Panc1 (cell line): Measurements from ENCODE around the gene AGBL1. TPM values are rescaled to one million over a fixed set of nuclear protein-coding genes. Genes with fewer than 3 reads are reported as not detected.

Experiments
- ATAC-seq: fragments of 200-7000 bp; cut with Tn5 transposase; 2 replicates; pipeline ENCODE4 v1.9.1; 2020; ENCODE audit warnings: mild to moderate bottlenecking, moderate library complexity
- BruUV-seq: library from RNA; stranded (reverse); fragments of 400-500 nt; replicated peaks from 2 replicates; lab custom pipeline; 2021; lab: Mats Ljungman, UMichigan
- CTCF ChIA-PET: fragments of 300-600 bp; sonication (Branson Sonifier 250); formaldehyde crosslinking; loops from one replicate; lab custom pipeline; 2022; ENCODE audit warnings: antibody characterized with exemption; lab: Charles Lee
- POLR2A ChIA-PET: fragments of 300-600 bp; sonication (Branson Sonifier 250); formaldehyde crosslinking; loops from one replicate; lab custom pipeline; 2022; ENCODE audit warnings: antibody characterized with exemption; lab: Charles Lee
- DNase-seq: peaks from one replicate; pipeline ENCODE4 v3.0.0-alpha.2; 2010; ENCODE audit warnings: low read depth, low spot score
- H3K27ac ChIP-seq: 2 replicates; pipeline ENCODE4 v1.5.1; 2011; ENCODE audit warnings: mild to moderate bottlenecking, low read length, inconsistent platforms
- H3K27me3 ChIP-seq: fragments of 200-500 bp; sonication (Bioruptor generic); 2 replicates; pipeline ENCODE4 v1.6.0; 2014; ENCODE audit warnings: low read length, inconsistent platforms; ENCODE audit not compliant: control insufficient read depth, insufficient read depth
- H3K36me3 ChIP-seq: fragments of 200-500 bp; sonication (Bioruptor generic); 2 replicates; pipeline ENCODE4 v1.5.1; 2014; ENCODE audit warnings: inconsistent platforms, mild to moderate bottlenecking, low read length, moderate library complexity; ENCODE audit not compliant: control insufficient read depth, insufficient read depth
- H3K4me1 ChIP-seq: 2 replicates; pipeline ENCODE4 v1.5.1; 2011; ENCODE audit warnings: inconsistent platforms, mild to moderate bottlenecking, low read length, moderate library complexity; ENCODE audit not compliant: control insufficient read depth, insufficient read depth
- H3K4me3 ChIP-seq, 2 experiments: 2 replicates each; pipeline ENCODE4 v1.5.1; 2011 to 2012; ENCODE audit warnings: low read depth in 2 of 2, low read length in 2 of 2, mild to moderate bottlenecking in 2 of 2, inconsistent platforms in 1 of 2, moderate library complexity in 1 of 2
- H3K9me3 ChIP-seq: fragments of 200-500 bp; sonication (Bioruptor generic); 2 replicates; pipeline ENCODE4 v1.5.1; 2014; ENCODE audit warnings: low read depth, mild to moderate bottlenecking, inconsistent platforms, low read length, moderate library complexity; ENCODE audit not compliant: control insufficient read depth, insufficient read depth
- POLR2AphosphoS5 ChIP-seq: IDR thresholded peaks from 2 replicates; pipeline ENCODE4 v1.6.1; 2012; ENCODE audit warnings: mild to moderate bottlenecking, low read depth, low read length, moderate library complexity
- SIN3A ChIP-seq: IDR thresholded peaks from 2 replicates; pipeline ENCODE4 v1.6.1; 2012; ENCODE audit warnings: low read depth, mild to moderate bottlenecking, low read length, moderate library complexity, borderline replicate concordance; ENCODE audit not compliant: insufficient read depth
- TCF7L2 ChIP-seq: IDR thresholded peaks from 2 replicates; pipeline ENCODE4 v1.6.1; 2011; ENCODE audit warnings: mild to moderate bottlenecking, low read depth, low read length, inconsistent platforms
- in situ Hi-C: cut with HindIII; loops from 2 replicates; pipeline ENCODE4 v1.10.0; 2016; ENCODE audit warnings: low sequenced_read_pairs, low pct_unique_long_range_greater_than_20kb
- intact Hi-C: fragments of 100-400 bp; cut with micrococcal nuclease; formaldehyde crosslinking; loops from one replicate; pipeline ENCODE4 v1.10.0; 2022; ENCODE audit not compliant: unreplicated experiment
- total RNA-seq: library from RNA; stranded (reverse); gene quantifications from one replicate; pipeline ENCODE4 v1.2.1, GENCODE V29; 2021; ENCODE audit not compliant: unreplicated experiment
- TF ChIP-seq, protein P1 (sequence below): fragments of 450-650 bp; IDR thresholded peaks from 2 replicates; pipeline ENCODE4 v1.5.1; 2017; ENCODE audit warnings: mild to moderate bottlenecking
- TF ChIP-seq, protein P2 (sequence below), 2 experiments: IDR thresholded peaks; 2 replicates each; pipeline ENCODE4 v1.6.1; 2011 to 2012; ENCODE audit warnings: low read depth in 2 of 2, control low read depth in 1 of 2, low read length in 1 of 2, mild to moderate bottlenecking in 1 of 2, moderate library complexity in 1 of 2; ENCODE audit not compliant: insufficient read depth in 1 of 2

Gene AGBL1
- total RNA-seq, 1 experiment from 2014 or later, result not detected

DNA sequence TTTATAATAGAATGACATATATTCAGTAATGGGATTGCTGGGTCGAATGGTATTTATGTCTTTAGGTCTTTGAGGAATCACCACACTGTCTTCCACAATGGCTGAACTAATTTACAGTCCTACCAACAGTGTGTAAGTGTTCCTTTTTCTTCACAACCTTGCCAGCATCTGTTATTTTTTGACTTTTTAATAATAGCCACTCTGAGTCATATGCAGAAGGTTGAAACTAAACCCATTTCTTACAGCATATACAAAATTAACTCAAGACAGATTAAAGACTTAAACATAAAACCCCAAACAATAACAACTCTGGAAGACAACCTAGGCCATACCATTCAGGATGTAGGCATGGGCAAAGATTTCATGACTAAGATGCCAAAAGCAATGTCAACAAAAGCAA lies 671.4 kb downstream of the AGBL1 start:
- intact Hi-C loops, result no loop called here
- H3K27ac ChIP-seq, result no peak overlapping the region
- ChIA-PET POLR2A (no interaction called here), CTCF (no interaction called here)
- no peaks in the 10 kb centered on the region for H3K36me3 ChIP-seq
- ATAC-seq, result no peak
- no peak overlapping the region for H3K4me3 ChIP-seq
- no peaks in the 10 kb centered on the region for H3K4me1 ChIP-seq
- TF ChIP-seq SIN3A, result no peak
- TF ChIP-seq, protein P1, sequence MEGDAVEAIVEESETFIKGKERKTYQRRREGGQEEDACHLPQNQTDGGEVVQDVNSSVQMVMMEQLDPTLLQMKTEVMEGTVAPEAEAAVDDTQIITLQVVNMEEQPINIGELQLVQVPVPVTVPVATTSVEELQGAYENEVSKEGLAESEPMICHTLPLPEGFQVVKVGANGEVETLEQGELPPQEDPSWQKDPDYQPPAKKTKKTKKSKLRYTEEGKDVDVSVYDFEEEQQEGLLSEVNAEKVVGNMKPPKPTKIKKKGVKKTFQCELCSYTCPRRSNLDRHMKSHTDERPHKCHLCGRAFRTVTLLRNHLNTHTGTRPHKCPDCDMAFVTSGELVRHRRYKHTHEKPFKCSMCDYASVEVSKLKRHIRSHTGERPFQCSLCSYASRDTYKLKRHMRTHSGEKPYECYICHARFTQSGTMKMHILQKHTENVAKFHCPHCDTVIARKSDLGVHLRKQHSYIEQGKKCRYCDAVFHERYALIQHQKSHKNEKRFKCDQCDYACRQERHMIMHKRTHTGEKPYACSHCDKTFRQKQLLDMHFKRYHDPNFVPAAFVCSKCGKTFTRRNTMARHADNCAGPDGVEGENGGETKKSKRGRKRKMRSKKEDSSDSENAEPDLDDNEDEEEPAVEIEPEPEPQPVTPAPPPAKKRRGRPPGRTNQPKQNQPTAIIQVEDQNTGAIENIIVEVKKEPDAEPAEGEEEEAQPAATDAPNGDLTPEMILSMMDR, result no peak
- TF ChIP-seq, protein P2, sequence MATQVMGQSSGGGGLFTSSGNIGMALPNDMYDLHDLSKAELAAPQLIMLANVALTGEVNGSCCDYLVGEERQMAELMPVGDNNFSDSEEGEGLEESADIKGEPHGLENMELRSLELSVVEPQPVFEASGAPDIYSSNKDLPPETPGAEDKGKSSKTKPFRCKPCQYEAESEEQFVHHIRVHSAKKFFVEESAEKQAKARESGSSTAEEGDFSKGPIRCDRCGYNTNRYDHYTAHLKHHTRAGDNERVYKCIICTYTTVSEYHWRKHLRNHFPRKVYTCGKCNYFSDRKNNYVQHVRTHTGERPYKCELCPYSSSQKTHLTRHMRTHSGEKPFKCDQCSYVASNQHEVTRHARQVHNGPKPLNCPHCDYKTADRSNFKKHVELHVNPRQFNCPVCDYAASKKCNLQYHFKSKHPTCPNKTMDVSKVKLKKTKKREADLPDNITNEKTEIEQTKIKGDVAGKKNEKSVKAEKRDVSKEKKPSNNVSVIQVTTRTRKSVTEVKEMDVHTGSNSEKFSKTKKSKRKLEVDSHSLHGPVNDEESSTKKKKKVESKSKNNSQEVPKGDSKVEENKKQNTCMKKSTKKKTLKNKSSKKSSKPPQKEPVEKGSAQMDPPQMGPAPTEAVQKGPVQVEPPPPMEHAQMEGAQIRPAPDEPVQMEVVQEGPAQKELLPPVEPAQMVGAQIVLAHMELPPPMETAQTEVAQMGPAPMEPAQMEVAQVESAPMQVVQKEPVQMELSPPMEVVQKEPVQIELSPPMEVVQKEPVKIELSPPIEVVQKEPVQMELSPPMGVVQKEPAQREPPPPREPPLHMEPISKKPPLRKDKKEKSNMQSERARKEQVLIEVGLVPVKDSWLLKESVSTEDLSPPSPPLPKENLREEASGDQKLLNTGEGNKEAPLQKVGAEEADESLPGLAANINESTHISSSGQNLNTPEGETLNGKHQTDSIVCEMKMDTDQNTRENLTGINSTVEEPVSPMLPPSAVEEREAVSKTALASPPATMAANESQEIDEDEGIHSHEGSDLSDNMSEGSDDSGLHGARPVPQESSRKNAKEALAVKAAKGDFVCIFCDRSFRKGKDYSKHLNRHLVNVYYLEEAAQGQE (IDR thresholded peaks at IDR 0.05; ENCODE audit: insufficient read depth in 1 of 2, low read depth in 2 of 2, low read length in 1 of 2), result no peak
- no peak for TF ChIP-seq TCF7L2
- no peak for TF ChIP-seq POLR2AphosphoS5
- no peak for DNase-seq
- BruUV-seq, result no TSS peak
- in situ Hi-C loops, result no loop called here
- H3K9me3 ChIP-seq, result no peaks in the 10 kb centered on the region
- no peaks in the 10 kb centered on the region for H3K27me3 ChIP-seq

DNA sequence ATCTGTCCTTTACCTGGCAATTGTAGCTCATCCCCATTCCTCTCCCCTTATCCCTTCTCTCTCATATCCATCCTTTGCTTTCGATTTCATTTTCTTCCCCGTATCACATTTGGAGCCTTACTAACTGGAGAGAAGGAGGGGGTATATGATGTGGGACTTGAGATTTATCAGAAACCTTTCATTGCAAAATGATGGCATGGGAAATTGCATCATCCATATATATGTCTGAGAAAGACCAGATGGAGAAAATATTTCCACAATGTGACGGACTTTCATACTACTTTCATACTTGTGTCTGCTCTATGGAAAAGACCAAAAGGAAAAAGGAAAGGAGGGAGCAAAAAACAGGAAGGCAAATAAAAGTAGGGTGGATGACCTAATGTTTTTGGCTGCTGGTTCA lies 675.2 kb downstream of the AGBL1 start:
- ChIA-PET CTCF (no interaction called here), POLR2A (no interaction called here)
- intact Hi-C loops (no loop called here), in situ Hi-C loops (no loop called here)
- H3K27me3 ChIP-seq, result no peaks in the 10 kb centered on the region
- no peaks in the 10 kb centered on the region for H3K4me1 ChIP-seq
- no peak overlapping the region for H3K27ac ChIP-seq
- no peaks in the 10 kb centered on the region for H3K36me3 ChIP-seq
- no peak for ATAC-seq
- BruUV-seq, result no TSS peak
- H3K9me3 ChIP-seq, result no peaks in the 10 kb centered on the region
- no peak for DNase-seq
- TF ChIP-seq TCF7L2, result no peak
- TF ChIP-seq, protein P2 (IDR thresholded peaks at IDR 0.05; ENCODE audit: insufficient read depth in 1 of 2, low read depth in 2 of 2, low read length in 1 of 2), result no peak
- TF ChIP-seq, protein P1, result no peak
- no peak for TF ChIP-seq POLR2AphosphoS5
- H3K4me3 ChIP-seq, result no peak overlapping the region
